Inferior parietal cortex (tissue), 1 donor: ENCODE measurements around the gene GPRIN1.
"Not testable (repeated sequence)": the region's sequence is repeated elsewhere in the genome, so short reads cannot be mapped to it uniquely, and the experiment has no call there.

ENCODE experiments used
- DNase-seq: peaks from one replicate; pipeline ENCODE4 v3.0.0-alpha.2; 2016; ENCODE audit errors: extremely low spot score

GPRIN1 gene

DNA sequence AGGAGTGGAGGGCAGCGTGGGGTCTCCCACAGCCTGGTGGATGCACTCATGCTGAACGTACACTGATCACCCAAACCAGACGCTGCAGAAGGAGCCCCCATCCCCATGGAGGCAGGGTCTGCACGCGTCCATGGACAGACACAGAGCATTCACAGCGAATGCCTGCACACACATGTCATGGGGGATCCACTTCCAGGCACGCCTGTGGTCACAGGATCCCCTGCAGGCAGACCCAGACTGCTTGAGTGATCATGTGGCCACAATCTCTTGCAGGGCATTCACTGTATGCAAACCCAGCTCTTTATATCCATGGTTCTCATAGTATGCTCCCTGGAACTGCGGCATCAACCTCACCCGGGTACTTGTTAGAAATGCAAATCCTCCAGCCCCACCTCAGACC is 15.0 kb upstream of the GPRIN1 start:
- DNase-seq: no peak

DNA sequence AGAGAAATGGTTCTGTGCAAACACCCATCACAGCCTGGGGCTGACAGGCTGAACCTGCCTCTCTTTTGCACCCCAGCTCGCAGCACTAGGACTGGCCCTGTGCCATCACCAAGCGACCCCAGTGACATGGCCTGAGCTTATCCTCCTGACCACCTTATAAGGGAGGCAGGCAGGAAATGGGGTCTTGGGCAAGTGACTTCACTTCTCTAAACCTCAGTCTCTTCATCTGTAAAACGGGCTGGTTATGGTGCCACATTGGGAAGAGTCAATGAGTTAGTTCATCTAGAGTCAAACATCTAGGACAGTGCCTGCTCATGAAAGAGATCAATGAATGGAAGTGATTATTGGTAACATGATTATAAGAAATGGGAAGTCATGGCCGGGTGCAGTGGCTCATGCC is 14.2 kb upstream of the GPRIN1 start:
- no peak for DNase-seq

DNA sequence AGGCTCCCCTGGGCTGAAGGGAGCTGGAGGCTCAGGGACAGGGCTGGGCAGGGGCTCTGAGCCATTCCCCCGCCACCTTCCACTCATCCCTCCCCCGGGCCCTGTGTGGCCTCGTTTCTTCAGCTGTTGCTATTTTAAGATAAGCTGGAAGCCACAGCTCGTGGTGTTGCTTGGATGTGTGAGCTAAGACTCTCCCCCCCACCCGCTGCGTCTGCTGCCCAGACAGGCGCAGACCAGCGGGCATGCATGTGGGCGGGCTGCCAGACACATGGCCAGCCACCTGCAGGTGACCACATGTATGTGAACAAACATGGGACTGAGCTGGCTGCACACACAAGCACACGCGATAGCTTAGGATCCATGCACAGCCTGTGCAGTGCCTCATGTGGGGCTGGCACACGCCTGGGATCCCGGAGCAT is 11.7 kb upstream of the GPRIN1 start:
- DNase-seq: no peak

DNA sequence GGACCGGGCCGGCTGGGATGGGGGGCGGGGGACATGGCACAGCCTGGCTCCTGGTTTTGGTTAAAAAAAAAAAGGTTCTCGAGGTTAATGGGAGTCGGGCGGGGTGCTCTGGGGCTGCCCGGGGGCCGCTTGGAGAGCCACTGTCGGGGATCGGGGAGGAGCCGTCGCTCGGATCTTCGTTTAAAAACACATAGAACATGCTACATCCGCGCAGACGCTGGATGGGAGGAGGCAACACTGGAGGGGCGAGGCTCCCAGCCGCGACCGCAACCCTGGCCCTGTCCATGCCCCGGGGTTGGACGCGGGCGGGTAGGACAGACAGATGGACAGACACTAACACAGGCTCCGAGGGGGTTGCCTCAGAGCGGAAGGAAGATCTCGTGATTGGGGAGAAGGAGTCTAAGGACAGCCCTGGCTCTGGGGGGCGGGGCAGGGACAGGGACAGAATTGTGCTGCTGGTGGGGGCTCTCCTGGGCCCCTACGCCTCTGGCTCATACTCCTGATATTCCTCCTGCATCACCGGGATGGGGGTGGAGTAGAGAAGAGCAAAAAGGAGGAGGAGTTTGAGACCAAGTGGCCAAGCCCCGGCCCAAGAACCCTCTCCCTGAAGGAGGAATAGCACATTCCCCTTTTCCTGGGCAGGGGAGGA is 10.5 kb upstream of the GPRIN1 start:
- no peak for DNase-seq

DNA sequence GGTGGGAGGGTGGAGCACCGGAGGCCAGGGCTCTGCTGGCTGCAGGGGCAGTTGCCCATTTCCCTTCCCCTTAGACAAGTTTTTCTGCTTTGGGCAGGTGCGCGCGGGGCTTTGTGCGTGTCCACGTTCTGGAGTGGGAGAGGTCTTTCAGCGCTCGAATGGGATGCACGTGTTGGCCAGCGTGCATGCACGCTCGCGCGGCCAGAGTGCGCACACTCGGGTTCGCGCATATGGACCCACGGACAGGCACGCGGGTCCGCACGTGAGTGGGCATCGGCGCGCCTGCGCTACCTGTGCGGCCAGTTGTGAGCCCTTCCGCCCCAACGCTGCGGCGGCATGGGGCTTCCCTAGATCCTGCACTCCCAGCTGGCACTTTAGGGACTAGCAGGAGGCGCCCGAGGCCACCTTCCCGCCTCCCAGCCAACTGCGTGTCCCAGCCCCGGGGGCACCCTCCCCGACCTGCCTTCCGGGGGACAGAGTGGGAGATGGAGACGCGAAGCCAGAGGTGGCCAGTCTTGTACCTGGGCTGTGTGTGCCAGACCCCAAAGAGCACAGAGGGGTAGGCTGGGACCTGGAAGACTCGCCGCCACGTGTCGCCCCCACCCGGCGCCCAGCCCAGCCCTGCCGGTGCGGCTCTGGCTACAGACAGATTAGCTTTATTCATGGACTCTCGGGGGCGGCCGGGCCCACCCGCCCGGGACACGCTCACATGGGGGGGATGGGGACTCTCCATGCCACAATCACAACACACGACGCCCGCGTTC is 9.8 kb upstream of the GPRIN1 start:
- no peak for DNase-seq

DNA sequence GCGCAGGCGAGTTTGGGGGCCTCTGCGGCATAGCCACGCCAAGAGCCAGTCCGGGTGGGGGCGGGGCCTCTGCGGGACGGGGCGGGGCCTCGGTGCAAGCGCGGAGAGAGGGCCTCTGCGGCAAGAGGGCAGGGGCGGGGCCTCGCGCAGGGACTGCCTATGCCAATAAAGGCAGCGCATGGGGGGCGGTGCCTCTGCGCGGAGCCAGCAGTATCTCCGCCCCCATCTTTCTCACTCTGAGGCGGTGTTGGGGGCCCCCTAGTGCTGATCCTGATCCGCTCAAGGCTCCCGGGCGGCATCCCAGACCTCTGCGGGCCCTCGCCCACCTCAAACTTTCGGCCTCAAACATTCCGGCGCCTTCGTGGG is 9.2 kb upstream of the GPRIN1 start:
- peak; percentile 76 for DNase-seq

DNA sequence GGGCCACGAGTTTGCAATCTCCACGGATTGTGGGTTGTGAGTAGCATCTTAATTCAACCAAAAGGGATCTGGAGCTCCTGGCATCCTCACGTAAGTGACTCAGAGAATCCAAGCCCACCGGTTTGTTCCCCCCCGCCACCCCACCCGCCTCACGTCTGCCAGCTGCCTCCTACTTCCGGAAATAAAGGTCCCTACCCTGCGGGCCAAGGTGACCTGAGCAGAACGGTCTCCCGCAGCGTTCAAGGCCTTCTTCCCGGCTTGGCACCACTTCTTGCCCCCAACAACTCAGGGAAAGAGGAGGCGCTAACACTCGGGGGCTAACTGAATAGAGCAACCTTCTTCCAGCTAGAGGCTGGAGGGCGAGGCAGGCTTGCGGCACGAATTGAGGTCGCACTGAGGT is 8.8 kb upstream of the GPRIN1 start:
- DNase-seq: no peak

DNA sequence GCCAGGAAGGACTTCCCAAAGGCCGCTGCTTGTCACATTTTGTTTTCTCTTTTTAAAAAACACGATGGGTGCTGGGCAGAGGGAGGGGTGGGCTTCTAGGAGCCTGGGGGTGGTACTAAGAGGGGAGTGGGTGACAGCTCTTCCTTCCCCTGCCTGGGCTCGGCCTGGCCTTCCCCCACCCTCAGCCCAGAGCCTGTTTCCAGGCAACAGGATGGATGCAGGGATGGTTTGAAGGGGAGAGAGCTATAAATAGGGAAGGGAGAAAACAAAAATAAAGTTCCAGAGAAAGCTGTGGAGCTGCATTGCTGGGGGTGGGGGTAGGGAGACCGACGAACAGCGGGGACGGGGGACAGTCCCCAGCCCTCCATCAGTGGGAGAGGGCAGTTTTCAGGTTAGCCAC is 6.6 kb upstream of the GPRIN1 start:
- DNase-seq: no peak

DNA sequence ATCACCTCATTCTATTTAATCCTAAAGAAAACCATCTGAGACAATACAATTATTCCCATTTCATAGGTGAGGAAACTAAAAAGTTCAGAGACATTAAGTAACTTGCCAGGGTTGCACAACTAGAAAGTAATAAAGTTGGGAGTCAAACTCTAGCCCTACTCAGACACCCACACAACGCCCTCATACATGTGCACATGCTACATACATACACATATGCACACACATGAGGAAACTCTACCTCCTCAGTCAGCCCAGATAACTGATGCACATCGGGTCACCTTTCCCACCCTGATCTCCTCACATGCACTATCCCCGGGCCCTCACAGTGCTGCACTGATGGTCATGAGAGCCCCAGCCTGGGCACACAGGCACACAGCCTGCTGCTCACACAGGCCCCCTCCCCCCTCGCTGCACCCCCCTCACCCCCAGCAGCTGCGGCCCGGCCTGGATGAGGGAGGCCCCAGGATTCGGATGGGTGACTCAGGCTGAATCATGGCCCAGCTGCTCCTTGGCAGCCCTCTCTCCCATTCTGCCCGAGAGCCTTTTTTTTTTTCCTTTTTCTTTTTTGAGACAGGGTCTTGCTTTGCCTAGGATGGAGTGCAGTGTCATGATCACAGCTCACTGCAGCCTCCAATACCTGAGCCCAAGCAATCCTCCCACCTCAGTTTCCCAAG is 5.0 kb upstream of the GPRIN1 start:
- no peak for DNase-seq

DNA sequence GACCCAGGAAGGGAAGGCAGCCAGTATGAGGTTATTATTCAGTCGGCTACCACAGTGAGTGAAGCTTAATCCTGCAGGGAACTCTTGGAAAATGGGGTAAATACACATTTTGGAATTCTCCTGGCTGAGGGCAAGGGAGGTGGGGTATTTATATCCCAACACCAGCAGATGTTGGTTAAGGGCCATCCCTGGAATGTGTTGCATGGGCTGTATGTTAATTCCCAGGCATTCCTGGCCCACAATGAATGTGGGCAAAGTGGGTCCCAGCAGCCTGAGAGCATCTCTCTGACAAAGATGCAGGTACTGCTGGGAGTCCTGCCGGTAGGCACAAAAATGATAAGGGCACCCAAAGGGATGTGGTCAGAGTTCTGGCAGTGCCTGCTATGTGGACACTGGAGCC is 2.9 kb upstream of the GPRIN1 start:
- DNase-seq: no peak

DNA sequence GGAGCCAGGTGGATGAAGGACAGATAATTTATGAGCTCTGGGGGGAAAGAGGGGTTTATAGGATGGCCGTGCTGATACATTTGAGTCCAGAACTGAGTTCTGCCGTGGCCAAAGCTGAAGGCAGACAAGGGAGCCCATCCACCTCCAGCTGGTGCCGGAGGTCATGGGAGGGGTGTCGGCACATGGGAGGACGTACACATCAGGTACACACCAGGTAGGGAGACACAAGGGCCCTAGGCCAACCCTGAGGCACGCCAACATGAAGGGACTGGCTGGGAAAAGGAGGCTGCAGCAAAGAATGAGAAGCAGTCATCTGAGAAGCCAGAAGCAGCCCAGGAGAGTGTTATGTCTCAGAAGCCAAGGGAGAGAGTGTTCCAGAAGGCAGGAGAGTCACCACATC is 2.1 kb upstream of the GPRIN1 start:
- DNase-seq: no peak

DNA sequence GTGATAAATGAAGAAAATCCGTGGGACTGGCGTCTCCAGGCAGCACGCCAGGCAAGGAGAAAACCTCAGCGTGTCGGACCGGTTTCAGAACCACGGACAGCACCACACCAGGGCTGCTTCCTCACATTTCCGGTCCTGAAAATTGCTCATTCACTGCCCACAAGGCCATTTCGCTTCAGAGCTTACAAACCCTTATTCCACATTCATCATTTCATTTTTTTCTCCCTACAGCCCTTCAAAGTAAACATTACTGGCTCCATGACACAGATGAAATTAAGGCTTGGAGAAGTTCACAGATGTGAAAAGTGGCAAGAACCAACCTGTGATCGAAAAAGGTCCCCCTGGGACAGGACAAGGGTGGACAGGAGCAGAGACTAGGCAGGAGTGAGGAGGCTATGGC is 1.5 kb upstream of the GPRIN1 start:
- DNase-seq: no peak

DNA sequence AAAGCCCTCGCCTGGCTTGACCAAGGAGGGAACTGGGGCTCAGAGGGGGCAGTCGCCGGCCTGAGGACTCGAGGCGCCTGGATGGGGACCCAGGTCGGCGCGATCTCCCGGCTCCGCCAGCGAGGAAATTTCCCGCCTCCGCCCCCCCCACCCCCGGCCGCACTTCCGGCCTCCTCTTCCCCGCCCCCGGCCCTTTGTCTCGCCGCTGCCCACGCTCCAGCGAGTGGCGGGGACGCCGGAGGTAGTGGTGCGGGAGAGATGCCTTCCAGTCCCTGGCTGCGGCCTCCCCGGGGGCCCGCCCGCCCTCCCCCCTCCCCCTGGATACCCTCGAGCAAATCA is 448 bp upstream of the GPRIN1 start:
- no peak for DNase-seq

DNA sequence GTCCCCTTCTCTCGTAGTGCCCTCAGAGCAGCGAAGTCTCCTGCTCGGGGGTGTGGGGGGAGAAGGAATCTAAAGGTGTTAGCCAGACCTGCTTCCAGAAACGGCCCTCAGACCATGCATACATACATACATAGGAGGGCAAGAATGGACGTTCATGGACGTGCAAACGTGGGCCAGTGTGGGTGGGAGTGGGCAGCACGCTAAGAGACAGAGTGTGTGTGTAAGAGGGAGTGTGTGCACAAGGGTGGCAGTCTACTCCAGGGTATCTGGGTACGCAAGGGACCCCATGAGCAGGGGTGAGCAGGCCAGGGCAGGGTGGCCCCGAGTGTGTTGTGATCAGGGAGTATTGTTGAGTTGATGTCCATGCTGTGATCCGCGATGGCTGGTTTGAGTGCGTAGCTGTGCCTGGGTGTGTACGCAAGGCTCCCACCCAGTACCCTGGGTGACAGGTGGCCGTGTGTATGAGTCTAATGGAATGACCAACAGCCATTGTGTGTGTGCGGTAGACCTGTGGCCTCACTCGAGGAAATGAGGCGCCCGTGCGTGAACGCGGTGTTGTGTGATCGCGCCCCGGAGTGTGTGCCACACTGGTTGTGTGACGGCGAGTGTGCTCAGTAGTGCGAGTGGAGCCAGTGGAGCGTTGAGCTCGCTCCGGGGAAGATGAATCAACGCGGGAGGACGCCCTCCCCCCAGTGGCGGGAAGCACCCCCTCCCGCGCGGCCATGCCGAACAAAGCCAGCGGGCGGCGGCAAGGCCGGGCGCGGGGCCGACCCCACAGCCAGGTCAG is 826 bp downstream of the GPRIN1 start:
- no peak for DNase-seq

DNA sequence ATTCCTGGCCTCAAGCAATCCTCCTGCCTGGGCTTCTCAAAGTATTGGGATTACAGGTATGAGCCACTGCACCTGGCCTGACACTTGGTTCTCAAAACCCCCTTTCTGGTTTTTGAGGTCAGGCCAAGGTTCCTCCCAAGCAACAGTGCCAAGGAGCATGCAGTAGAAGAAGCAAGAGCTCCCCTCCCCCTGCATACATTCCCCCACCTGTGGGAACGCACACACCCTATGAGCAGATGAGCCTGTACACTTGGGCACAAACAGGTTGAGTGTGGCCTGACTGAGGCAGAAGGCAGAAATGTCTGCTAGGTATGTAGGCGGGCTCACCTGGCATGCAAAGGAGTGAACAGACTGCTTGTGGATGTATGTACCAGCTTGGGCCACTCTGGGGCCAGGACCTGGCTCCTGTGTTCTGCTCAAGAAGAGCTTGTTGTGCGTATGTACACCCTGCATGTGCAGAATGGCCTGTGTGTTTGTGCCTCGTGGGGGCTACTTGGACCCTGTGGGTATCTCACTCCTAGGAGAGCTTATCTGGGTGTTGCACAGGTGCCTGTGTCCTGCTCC is 1.7 kb downstream of the GPRIN1 start:
- no peak for DNase-seq

DNA sequence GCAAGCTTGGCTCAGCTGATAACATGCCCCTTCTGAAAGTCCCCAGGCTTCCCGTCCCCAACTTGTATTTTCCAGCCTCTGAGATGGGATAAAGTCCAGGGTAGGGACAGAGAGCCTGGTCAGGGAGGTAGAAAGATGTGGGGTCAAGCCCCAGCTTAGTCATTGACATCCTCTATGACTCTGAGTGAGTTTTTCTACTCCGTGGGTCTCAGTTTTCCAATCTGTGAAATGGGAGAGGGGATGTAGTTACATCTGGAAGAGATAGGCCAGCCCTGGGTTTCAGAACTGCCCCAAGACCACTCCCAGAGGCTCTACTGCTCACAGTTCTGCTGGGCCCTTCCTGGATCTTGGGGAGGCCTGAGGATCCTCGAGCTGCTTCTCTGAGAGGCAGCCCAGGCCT is 3.1 kb downstream of the GPRIN1 start:
- DNase-seq: no peak

DNA sequence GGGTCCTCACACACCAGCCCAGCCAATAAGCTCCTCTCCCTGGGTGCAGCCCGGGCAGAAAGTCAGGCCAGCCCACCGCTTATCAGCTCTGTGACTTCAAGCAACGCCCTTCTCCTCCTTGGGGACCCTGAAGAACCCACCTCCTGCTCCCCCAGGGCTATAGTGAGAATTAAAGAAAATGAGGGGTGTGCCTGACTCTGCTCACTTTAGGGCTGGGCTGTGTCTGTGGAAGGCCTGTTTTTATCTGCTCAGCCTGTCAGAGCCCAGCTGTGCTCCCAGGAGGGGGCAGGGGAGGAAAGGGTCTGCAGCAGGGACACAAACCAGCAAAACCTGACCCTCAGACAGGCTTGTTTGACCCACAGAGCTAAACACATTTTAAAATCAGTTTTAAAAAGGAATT is 3.9 kb downstream of the GPRIN1 start:
- no peak for DNase-seq

DNA sequence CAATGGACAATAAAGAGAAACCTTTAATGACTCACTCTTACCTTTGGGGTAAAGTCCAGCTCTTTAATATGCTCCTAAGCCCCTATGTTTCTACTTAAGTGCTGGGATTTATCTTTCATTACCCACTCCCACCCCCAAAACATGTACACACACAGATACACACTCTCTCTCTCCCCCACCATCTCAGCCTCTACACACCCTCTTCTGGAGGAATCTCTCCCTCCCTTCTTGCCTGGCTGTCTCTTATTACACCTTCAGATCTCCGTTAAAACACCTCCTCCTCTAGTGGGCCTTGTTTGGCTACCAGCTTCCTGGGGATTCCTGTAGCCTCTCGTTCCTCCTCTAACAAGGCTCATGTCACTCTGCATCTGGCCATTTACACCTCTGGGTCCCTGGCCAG is 6.9 kb downstream of the GPRIN1 start:
- no peak for DNase-seq

DNA sequence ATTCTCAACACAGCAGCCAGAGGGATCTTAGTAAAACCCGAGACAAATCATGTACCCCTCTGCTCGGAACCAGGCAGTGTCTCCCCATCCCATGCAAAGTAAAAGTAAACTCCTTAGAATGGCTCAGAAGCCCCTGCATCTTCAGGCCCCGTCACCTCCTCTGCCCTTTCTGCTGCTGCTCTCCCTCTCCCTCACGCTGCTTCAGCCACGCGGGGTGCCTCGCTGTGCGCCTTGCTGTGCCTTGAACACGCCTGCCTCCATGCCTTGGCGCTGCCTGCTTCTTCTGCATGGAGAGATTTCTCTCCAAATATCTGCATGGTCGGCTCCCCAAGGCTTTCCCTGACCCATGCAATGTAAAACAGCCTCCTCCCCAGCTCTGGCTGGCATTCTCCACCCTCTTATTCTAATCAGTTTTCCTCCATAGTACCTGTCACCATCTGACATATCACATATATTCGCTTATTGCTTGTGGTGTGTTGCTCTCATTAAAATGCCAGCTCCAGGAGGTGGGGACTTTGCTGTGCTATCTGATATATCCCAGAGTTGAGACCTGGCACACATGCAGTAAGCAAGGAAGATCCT is 8.0 kb downstream of the GPRIN1 start:
- DNase-seq: no peak

DNA sequence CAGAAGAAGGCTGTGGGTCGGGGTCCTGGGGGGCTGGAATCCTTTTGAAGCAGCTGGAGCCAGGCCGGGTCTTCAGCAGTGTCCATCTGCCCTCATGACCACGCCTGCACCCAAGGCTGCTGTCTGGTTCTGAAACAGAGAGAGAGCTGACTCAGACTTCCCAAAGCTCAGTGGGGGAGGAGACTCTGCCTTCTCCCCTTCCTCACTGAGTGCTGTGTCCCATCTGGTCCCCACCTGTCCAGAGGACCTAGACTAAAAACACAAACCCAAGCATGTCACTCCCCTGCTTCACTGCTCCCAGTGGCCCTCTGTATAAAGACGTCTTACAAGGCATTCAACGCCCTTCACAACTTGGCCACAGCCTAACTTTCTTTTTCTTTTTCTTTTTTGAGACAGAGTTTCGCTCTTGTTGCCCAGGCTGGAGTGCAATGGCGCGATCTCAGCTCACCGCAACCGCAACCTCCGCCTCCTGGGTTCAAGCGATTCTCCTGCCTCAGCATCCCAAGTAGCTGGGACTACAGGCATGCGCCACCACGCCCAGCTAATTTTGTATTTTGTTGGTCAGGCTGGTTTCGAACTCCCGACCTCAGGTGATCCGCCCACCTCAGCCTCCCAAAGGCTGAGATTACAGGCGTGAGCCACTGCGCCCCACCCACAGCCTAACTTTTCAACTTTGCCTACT is 10.1 kb downstream of the GPRIN1 start:
- DNase-seq: not testable (repeated sequence)
